Muscle of arm (tissue), 12 donors: Measurements from ENCODE around the gene STK4. TPM values are rescaled to one million over a fixed set of nuclear protein-coding genes. Genes with fewer than 3 reads are reported as not detected.
"Not testable (repeated sequence)": the region's sequence is repeated elsewhere in the genome, so short reads cannot be mapped to it uniquely, and the experiment has no call there.

Source experiments
- DNase-seq: peaks from one replicate; pipeline ENCODE4 v3.0.0-alpha.2; 2013
- polyA plus RNA-seq, 12 donors: library from polyadenylated mRNA; unstranded; fragments of 120-200 nt; gene quantifications; one replicate each; pipeline ENCODE4 v1.2.1, GENCODE V29; 2013; ENCODE audit not compliant: insufficient read length in 12 of 12

STK4 gene
- polyA plus RNA-seq, 12 donors, result 8.0 to 19.5 (median 11.2) TPM; not detected in 1

DNA sequence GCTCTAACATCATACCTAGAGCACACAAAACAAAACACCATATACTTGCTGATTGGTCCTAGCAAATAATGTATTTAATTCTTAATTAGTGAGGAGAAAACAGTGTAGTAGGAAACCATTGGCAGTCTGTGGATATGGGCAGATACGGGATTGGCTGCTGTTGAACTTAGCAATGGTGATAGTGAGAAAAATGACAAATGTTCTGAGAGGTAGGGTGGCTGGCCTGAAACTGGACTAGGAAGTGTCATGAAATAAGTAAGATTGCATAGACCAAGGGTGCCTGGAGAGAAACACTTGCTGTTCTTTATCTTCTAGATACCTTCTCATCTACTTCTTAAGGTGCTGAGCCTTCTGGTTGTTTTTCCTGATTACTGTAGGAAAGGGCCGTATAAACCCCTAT, 56.8 kb downstream of the STK4 start:
- DNase-seq, result not testable (repeated sequence)

DNA sequence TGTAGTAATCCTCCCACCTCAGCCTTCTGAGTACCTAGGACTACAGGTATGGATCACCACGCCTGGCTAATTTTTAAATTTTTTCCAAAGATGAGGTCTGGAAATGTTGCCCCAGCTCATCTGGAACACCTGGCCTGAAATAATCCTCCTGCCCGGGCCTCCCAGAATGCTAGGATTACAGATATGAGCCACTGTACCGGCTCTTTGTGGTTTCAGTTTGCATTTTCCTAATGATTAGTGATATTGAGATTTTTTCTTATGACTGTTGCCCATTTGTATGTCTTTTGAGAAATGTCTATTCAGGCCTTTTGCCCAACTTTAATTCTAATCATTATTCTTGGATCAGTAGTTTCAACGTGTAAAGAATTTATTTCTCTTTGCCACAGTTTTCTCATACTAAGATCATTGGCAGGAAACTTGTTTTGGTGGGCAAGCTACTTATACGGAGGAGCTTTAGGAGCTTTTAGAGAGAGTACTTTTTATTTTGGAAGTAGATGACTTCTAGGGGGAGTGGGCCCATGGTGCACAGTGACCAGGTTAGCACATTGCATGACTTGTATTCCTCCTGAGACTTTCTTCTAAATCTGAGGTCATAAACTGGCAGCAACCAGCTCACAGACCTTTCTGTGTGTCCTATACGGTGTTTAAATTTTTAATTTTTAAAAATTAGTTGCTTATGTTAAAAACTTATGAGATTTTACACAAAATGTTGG, 62.3 kb downstream of the STK4 start:
- no peak for DNase-seq

DNA sequence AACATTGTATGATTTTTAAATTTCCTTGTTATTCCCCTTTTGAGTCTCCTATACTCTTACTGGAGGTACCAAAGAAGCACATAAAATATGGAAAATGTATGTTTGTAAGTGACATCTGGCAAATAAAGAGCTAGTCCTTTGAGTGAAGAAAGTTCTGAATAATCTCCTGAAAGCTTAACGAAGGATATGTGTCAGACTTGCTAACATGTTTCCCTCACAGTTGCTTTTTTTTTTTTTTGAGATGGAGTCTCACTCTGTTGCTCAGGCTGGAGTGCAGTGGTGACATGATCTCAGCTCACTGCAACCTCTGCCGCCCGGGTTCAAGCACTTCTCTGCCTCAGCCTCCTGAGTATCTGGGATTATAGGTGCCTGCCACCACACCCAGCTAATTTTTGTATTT, 63.6 kb downstream of the STK4 start:
- DNase-seq, result no peak

- DNase-seq, result no peak
Observed at GRCh38 chr20:45032276-45032675, 66.0 kb downstream of the STK4 start.

- no peak for DNase-seq
Observed at GRCh38 chr20:45032781-45033180, 66.5 kb downstream of the STK4 start.

DNA sequence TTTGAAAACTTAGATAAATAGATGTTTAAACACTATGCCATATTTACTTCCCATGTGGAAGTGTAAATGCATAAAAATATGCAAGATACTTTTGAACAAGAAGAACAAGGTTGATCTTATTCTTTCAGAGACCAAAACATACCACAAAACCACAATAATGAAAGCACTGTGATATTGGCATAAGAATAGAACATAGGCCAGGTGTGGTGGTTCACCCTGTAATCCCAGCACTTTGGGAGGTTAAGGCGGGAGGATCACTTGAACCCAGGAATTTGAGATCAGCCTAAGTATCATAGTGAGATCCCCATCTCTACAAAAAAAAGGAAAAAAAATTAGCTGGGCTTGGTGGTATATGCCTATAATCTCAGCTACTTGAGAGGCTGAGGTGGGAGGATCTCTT, 68.1 kb downstream of the STK4 start:
- no peak for DNase-seq

DNA sequence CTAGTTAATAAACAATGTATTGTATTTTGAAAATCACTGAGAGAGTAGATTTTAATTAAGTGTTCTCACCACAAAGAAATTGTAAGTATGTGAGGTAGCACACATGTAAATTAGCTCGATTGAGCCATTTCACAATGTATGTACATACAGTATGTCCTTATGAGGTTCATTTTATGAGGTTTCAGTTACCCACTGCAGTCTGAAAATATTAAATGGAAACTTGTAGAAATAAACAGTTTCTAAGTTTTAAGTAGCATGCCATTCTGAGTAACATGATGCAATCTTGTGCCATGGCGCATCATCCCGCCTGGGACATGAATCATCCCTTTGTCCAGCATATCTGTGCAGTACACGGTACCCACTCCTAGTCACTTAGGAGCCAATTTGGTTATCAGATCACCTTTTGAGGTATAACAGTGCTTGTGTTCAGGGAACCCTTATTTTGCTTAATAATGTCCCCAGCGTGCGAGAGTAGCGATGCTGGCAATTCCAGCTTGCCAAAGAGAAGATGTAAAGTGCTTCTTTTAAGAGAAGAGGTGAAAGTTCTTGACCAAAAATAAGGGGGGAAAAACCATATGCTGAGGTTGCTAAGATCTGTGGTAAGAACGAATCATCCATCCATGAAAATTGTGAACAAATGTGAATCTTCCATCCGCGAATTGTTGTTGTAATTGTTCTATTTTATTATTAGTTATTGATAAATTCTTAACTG, 69.9 kb downstream of the STK4 start:
- no peak for DNase-seq

GRCh38 chr20:45037050-45037449, 70.7 kb downstream of the STK4 start:
- DNase-seq, result no peak

- DNase-seq, result no peak
Observed at GRCh38 chr20:45037635-45038034, 71.3 kb downstream of the STK4 start.

GRCh38 chr20:45038745-45039474, 72.6 kb downstream of the STK4 start:
- DNase-seq, result no peak

DNA sequence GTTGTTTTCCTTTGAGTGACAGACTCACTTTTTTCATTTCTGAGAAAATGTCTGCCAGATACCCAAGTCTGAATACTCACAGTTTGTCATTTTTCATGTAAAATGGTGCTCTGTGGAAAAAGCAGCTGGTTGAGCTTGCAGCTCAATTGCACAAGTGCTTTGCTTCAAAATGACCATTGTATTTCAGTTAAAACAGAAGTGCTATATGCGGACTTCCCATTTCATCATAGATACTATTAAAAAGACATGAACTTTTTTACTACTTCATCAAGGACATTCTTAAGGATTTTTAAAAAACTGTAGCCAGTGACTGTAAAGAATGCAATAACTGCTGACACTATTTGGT, 73.1 kb downstream of the STK4 start:
- DNase-seq, result no peak

DNA sequence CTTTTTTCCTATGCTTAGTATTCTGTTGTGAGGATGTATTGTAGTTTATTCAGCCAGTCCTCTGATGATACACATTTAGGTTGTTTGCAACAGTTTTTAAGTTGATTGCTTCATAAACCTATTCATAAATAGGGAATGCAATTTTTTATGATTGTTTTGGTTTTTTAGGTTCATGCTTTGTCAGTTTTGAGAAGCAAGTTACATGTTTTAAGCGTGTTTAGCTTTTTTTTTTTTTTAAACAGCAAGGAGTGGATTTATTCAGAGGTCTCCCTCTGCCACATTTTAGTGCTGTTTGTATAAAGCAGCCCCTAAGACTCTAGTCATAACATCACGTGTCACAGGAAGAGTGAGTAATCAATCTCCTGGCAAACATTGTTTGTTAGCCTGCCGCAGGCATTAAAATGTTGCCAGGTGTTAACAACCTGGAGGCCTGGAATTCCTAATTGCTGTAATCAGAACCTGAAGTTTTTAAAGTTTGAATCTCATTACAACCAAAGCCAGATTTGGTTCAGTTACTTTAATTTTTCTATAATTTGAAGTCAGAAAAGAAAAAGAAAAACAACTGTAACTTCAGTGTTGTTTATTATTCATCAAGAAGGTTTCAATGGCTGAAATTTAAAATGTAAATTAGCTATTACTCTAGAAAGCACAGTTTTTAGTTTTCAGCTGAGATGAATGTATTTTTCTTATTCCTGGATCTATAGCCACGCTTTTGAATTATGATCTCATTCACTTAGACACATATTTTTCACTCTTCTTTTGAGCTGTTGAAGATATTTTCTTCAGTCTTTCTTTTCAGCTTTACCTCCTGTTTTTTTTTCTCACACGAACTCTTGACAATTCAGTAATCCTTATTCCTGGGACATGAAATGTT, 75.4 kb downstream of the STK4 start:
- no peak for DNase-seq

- no peak for DNase-seq
Observed at GRCh38 chr20:45042978-45043377, 76.7 kb downstream of the STK4 start.

DNA sequence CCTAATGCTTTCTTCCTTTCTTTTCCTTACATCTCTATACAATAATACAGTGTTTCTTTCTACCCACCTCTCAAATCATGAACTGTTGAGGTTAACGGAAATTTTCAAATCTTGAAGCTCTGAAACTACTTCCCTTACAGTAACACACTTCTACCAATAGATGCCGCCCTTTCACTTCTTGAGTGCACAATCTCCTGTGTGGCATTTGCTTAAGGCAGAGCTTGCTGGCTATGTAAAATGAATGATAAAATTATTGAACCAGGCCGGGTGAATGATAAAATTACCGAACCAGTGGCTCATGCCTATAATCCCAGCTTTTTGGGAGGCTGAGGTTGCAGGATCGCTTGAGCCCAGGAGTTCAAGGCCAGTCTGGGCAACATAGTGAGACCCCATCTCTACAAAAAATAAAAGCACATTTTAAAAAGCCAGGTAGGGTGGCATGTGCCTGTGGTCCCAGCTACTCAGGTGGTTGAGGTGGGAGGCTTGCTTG, 77.8 kb downstream of the STK4 start:
- peak; percentile 59 for DNase-seq

DNA sequence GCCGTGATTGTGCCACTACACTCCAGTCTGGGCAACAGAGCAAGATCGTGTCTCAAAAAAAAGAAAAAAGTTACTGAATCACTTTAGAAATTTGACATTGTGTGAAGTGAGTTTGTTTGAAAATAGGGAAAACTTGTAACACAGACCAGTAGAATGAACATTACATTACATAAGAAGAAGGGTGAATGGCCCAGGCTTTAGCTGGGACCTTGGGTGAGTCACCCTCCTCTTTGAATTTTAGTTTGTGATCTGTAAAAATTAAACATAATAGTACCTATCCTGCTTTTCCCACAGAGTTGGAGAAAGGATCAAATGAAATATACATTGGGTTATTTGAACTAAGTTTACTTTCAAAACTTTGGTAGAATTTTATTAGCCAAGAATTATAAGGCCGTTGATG, 78.3 kb downstream of the STK4 start:
- no peak for DNase-seq

DNA sequence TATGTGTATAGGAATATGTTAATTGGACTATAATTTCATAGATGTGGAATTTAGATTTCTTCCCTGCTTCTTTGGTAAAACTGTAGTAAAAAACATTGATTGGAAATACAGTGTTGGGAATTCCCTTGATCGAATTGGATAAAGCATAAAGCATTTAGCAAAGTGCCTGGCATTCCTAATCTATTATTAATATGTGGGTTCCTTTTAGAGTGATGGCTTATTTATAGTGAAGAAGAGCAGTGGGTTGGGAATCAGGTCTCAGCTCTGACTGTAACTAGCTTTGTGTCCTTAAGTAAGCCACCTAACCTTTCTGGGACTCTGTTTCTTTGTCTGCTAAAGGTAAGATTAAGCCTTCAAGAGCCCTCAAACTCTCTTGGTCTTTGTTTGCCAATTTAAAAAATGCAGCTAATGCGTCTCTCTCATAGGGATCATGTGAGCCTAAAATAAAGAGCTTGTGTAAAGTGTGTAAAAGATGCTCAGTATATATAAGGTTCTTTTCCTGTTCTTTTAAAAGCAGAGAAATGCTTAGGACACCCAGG, 81.3 kb downstream of the STK4 start:
- DNase-seq, result no peak

DNA sequence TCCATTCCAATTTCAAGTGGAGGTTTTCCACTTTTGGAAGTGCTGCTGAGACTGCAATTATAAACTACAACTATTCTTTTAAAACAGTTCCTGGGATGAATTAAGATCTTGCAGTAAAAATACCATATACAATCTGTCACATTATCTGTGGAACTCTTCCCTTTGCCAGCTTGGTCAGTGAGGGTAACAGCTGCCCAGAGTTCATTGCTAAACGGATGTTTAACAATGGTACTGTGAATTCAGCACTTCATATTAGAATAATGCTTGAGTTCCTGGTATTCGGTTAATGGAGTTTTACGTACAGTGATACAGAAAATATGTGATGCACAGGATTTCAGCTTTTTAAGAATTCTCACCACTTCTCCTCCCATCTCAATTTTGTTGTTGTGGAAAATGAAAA, 83.1 kb downstream of the STK4 start:
- no peak for DNase-seq

DNA sequence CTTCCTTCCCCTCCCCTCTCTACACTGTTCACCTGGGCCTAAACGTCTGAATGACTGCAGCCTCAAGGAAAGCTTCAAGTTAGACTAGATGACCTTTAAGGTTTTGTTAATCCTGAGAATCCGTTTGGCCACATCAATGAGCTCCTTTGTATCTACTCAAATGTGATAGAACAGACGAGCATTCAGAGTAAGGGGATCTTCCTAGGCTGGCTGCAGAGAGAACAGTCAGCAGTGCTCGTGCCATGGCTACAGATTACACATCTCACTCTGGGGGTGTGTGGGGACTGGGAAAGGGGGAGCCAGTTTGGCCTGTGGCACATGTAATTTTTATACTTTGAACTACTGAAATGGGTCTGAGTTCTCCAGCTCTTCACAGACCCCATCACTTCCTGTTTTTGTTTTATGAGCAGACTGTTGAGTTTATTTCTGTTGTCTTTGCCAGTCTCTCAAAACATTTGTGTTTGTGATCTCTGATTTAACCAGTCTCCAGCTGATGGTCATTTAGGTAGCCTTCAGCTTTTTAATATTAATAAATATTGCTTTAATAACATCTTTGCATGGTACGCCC, 83.7 kb downstream of the STK4 start:
- DNase-seq, result no peak

DNA sequence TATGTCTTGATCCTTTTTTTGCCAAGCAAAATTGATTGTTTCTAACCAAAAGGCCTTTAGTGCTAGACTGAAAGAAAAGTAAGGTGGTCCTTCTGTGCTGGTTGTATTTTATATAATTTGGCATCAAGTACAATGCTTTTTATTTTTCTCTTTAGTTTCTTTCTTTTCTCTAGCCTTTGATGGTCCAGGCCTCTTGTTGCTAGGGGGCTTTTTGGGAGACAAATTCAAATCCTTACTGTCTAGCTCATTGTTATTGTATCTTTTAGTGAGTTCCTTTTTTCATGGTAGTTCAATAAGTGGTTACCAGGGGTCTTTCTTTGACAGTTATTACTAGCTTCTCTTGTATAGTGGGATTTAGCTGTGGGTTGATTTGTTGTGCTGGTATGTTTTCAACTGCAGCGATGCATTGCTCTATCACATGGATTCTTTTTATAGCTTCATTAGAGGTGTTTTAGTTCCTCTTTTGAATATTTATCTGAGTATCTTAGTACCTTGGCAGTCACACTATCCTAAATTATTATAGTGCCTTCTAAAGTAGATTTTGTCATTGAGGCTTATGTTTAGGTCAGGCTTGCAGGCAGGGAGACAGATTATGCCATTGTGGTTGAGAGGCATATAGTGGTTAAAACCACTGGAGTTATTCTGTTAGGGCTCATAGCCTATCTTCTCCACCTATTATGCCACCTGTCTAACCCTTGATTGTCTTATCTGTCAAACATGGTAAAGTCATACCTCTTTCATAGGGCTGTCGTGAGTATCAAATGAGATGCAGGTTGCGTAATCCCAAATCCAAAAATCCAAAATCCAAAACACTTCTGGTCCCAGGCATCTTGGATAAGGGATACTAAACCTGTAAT, 85.1 kb downstream of the STK4 start:
- no peak for DNase-seq
